ENCODE data around the gene RNF212B. TPM values are rescaled to one million over a fixed set of nuclear protein-coding genes. Genes with fewer than 3 reads are reported as not detected.
A peak's percentile ranks its signal among the peaks of the same experiment; 100 is the strongest.

Gene RNF212B
- total RNA-seq, 4 donors from 2014 or later = not detected

DNA sequence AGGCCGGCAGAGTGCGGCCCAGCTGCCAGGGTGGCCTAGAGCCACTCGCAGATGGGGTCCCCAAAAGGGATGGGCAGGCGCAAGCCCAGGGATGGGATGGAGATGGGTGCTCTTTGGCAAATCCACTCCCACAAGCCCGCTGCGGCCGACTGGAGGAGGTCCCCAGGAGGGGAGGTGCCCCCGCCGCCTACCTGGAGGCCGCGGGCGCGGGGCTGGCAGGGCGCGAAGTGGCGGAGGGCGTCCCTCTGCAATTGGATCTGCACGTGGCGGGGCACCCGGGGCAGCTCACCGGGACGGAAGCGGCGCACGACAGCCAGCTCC lies 64.2 kb downstream of the RNF212B start:
- peaks cover 0 to 6% (median 0%) of the 10 kb centered on the region in 3 donors for H3K36me3 ChIP-seq
- H3K27ac ChIP-seq = peak overlapping the region; percentile 95 to 99 (median 98)
- DNase-seq = no peak
- H3K27me3 ChIP-seq = no peaks in the 10 kb centered on the region
- peak overlapping the region; percentile 61 to 85 (median 73) for H3K4me3 ChIP-seq
- peak in 2 of 4 donors; percentile 30 to 84 for TF ChIP-seq POLR2A (IDR thresholded peaks at IDR 0.05)
- TF ChIP-seq, protein P1, sequence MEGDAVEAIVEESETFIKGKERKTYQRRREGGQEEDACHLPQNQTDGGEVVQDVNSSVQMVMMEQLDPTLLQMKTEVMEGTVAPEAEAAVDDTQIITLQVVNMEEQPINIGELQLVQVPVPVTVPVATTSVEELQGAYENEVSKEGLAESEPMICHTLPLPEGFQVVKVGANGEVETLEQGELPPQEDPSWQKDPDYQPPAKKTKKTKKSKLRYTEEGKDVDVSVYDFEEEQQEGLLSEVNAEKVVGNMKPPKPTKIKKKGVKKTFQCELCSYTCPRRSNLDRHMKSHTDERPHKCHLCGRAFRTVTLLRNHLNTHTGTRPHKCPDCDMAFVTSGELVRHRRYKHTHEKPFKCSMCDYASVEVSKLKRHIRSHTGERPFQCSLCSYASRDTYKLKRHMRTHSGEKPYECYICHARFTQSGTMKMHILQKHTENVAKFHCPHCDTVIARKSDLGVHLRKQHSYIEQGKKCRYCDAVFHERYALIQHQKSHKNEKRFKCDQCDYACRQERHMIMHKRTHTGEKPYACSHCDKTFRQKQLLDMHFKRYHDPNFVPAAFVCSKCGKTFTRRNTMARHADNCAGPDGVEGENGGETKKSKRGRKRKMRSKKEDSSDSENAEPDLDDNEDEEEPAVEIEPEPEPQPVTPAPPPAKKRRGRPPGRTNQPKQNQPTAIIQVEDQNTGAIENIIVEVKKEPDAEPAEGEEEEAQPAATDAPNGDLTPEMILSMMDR (IDR thresholded peaks at IDR 0.05) = no peak
- H3K9me3 ChIP-seq = no peaks in the 10 kb centered on the region
- 0% methylated on average over 3 of the region's 25 CpGs; no CpG with 5 or more reads in 1 of the 2 donors for WGBS, 2 donors
- intact Hi-C loops (cut with DNase I) = no loop called here
- H3K4me1 ChIP-seq = peaks cover 16 to 66% (median 35%) of the 10 kb centered on the region in 3 donors

DNA sequence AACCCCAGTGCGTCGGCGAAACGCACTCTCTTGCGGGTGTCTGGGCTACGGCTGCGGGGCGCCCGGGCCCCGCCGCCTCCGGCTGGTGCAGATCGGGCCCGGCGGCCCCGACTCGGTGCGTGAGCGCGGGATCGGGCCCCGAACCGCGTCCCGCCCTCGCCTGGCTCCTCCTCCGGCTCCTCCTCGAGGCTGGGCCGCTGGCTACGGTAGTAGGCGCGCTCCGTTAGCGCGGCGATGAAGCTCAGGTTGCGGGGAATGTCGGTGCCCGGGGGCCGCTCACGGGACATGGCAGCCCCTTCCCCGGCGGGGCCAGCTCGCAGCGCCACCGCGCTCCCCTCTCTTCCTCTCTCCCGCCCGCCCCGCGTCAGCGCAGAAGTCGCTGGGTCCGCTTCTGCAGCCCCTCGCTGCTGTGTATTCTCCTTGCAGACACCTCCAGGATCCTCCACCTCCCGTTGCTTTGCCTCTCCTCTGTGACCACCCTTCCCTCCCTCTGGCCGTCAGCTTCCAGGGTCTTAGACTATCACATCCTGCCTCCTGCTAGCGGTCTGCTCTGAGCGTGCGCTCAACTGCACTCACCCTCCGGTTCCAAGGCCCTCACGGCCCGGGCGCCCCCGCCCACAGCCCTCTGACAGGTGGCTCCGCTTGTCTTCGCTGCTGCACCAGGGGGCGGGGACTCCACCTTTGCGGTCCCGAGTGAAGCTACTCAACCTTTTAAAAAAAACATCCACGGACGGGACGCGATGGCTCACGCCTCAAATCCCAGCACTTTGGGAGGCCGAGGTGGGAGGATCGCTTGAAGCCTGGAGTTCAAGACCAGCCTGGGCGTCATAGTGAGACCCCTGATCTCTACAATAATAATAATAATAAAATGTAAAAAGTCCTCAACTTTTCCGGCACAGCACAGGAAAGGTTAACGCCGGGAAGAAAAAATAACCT lies 64.8 kb downstream of the RNF212B start, which contains the start of gene PPP1R3E:
PPP1R3E (minus strand) TSS at position 570 of the 936 bp plus-strand sequence; CDS start at position 287, 283 bp downstream.
- H3K27me3 ChIP-seq = no peaks in the 10 kb centered on the region
- intact Hi-C loops (cut with DNase I) = no loop called here
- no peaks in the 10 kb centered on the region for H3K36me3 ChIP-seq
- no peaks in the 10 kb centered on the region for H3K9me3 ChIP-seq
- peak in 2 of 4 donors; percentile 7 to 63 for TF ChIP-seq POLR2A (IDR thresholded peaks at IDR 0.05)
- TF ChIP-seq, protein P1 (IDR thresholded peaks at IDR 0.05) = no peak
- H3K4me3 ChIP-seq = peak within 1 kb of the TSS; percentile 61 to 85 (median 73)
- no peak for DNase-seq
- peaks cover 16 to 68% (median 39%) of the 10 kb centered on the region in 3 donors for H3K4me1 ChIP-seq
- WGBS, 2 donors = 3 to 5% methylated on average over 28 to 34 of the region's 81 CpGs
- H3K27ac ChIP-seq = peak within 1 kb of the TSS; percentile 95 to 99 (median 98)

DNA sequence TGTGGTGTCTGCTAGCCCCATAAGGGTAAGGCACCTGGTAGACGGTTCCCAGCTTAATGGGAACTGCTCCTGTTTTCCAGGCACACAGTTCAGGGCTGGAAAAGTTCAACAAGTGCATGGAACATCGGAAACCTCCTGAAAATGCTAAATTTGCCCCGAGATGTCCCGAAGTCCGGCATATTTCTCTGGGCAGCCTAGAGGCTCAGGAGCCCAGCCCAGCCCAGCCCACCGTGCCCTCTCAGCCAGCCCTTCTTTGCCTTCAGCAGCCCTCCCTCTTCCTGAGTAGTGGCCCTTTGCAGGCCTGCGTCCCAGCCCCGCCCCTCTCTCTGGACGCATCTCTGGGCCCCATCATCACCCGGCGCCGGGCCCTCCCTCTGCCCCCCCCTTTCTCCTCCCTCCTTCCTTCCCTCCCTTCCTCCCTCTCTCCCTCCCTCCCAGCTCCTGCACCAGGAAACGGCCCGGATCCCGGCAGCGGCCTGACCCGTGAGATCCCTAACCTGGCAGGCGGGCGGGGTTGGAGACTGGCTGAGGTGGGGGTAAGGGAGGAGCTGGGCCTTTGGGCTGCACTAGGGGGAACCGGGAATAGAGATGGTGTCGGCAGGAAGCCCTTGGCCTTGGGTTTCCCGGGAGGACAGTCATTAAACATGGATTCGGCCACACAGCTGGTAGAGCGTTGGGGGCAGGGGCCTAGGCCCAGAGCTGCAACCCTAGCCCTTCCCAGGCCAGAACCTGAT lies 68.8 kb downstream of the RNF212B start, which contains the start of gene BCL2L2:
BCL2L2 (plus strand) TSS at position 422 of the 734 bp plus-strand sequence. CDS start 935 bp downstream, outside the sequence.
- 1 to 4% methylated on average over 12 to 15 of the region's 24 CpGs for WGBS, 2 donors
- peak in 3 of 4 donors; percentile 43 to 76 (median 47) for TF ChIP-seq POLR2A (IDR thresholded peaks at IDR 0.05)
- TF ChIP-seq, protein P1 (IDR thresholded peaks at IDR 0.05) = peak in 1 of 6 experiments; percentile 13
- H3K4me3 ChIP-seq = peak within 1 kb of the TSS; percentile 67 to 81 (median 72)
- H3K9me3 ChIP-seq = no peaks in the 10 kb centered on the region
- DNase-seq = no peak
- H3K27me3 ChIP-seq = no peaks in the 10 kb centered on the region
- H3K36me3 ChIP-seq = peaks cover 4 to 39% (median 6%) of the 10 kb centered on the region in 3 donors
- H3K4me1 ChIP-seq = peaks cover 20 to 69% (median 36%) of the 10 kb centered on the region in 3 donors
- H3K27ac ChIP-seq = peak within 1 kb of the TSS; percentile 91 to 98 (median 94)
- intact Hi-C loops (cut with DNase I) = no loop called here

DNA sequence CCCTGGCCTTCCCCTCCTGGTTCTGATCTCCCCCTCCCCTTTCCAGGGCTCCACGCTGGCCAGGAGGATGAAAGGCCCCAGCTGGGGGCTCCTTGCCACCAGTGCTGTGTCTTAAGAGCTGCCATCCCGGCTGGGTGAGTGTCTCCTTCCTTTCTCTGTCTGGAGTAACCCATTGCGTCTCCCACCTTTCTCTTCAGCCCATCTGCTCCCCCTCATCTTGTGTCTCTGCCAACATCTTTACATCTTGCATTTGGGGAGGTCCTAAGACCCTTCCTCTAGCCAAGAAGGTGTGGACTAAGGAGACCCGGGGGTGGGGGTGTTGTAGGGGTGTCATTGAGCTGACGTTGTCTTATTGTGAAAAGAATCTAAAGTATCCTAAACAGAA lies 69.4 kb downstream of the RNF212B start:
- intact Hi-C loops (cut with DNase I) = no loop called here
- no peaks in the 10 kb centered on the region for H3K27me3 ChIP-seq
- TF ChIP-seq, protein P1 (IDR thresholded peaks at IDR 0.05) = no peak
- no peak for TF ChIP-seq POLR2A (IDR thresholded peaks at IDR 0.05)

More for the DNA sequence above, 69.4 kb downstream of the RNF212B start:
- peak overlapping the region; percentile 91 to 98 (median 94) for H3K27ac ChIP-seq
- H3K4me3 ChIP-seq = peak overlapping the region; percentile 67 to 81 (median 72)
- H3K9me3 ChIP-seq = no peaks in the 10 kb centered on the region
- H3K4me1 ChIP-seq = peaks cover 20 to 66% (median 36%) of the 10 kb centered on the region in 3 donors
- whole genome bisulfite sequencing, 2 donors = 7 to 13% methylated on average over 5 of the region's 5 CpGs
- no peak for DNase-seq
- H3K36me3 ChIP-seq = peaks cover 4 to 44% (median 6%) of the 10 kb centered on the region in 3 donors
